Activated CD4-positive, alpha-beta T cell treated with anti-CD3 and anti-CD28 coated beads, Interleukin-2, amount 50 U/mL, for 48 hours (primary cell): ENCODE measurements around the gene FUT9.

Experiments
- DNase-seq, 2 experiments: peaks; one replicate each; pipeline ENCODE4 v3.0.0-alpha.2; 2020

Gene FUT9

DNA sequence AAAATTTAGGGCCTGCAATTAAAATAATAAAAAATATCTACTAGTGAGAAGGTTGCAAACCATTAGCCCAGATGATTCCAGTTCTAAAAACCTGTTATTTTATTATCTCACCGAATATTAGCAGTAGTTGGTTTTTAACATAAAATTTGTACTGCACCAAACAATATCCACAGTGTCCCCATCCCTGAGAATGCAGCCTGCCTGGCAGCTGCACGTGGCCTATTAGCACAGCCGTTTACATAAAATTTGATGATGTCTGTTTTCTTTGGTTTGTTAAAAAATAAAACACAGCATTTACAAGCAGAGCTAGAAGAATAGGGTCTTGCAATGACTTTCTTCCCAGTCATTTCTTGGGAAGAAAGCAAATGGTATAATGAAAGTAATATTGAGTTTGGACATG, 58.2 kb downstream of the FUT9 start:
- no peak for DNase-seq

DNA sequence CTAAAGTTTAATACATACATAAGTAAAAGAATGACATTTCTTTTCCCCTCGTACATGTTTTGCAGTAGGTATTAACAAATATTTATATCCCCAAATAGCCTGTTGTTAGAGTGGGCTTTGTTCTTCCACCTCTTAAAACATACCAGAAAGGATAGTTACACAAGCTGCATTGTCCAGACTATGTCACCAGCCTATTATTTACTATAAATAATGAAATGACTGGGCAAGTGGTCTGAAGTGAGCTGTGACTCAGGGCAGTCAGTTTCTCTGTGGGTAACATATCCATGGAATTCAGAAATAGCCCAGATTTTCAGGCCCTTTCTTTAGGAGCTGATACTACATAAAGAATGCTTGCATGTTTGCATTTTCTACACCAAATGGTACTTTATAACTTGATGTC, 60.1 kb downstream of the FUT9 start:
- DNase-seq = no peak

DNA sequence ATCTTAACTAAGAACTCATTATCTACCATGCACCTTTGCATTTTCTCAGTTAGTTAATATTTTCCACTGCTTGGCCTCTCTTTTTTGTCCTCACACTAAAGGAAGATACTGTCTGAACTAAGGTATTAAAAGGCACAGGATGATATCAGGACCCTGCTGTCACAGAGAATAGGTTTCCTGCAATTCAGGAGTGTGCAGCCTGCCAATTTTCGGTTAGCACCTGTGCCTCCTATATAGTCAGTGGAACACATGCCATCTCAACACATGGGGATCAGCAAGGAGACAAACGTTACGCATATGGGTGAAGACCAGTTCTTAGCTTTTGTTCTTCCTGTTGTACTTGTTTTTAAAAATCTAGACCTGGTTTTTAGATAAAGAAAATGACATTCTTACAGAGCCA, 71.0 kb downstream of the FUT9 start:
- no peak for DNase-seq

- no peak for DNase-seq
Observed at GRCh38 chr6:96089173-96089572, 73.4 kb downstream of the FUT9 start.

- no peak for DNase-seq
Observed at GRCh38 chr6:96094077-96094476, 78.3 kb downstream of the FUT9 start.

- no peak for DNase-seq
Observed at GRCh38 chr6:96099069-96099468, 83.3 kb downstream of the FUT9 start.

GRCh38 chr6:96101564-96101963, 85.8 kb downstream of the FUT9 start:
- DNase-seq = no peak

DNA sequence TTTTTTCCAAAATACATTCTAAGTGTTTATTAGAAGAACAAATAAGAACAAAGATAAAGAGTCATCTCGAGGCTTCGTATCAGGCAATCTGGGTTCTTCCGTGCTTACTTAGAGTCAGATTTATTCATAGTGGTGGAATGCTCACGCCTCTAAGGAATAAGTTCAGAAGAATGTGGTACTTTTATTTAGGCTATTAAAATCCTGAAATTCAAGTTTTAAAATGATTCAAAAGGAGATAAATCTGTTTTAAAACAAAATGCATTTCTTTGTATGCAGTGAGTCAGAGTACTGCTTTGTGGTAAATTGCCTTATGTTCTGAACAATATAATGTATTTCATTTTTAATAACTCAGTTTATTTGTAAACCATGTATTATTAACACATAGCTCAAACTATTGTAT, 89.1 kb downstream of the FUT9 start:
- DNase-seq = no peak

GRCh38 chr6:96110878-96111277, 95.1 kb downstream of the FUT9 start:
- no peak for DNase-seq

GRCh38 chr6:96116674-96117073, 100.9 kb downstream of the FUT9 start:
- DNase-seq = peak in 1 of 2 experiments; percentile 4

GRCh38 chr6:96124778-96125177, 109.0 kb downstream of the FUT9 start:
- DNase-seq = no peak

DNA sequence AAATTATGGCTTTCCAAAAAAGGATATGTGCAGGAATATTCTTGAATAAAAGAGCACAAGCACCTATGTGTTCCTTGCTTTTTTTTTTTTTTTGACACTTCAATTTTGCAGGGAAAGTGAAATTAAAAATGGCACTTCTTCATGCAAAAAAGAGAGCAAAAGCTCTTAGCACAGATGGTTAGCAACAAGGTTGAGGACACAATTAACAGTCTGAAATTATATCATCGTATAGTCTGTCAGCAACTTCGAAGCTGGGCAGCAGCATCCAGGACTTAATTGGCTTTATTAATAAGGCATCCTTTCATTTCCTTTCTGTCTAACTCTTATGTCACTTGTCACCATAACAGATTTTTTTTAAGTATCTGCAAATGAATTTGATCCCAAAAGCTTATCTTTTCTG, 122.6 kb downstream of the FUT9 start:
- DNase-seq = no peak

- no peak for DNase-seq
Observed at GRCh38 chr6:96142142-96142541, 126.4 kb downstream of the FUT9 start.

DNA sequence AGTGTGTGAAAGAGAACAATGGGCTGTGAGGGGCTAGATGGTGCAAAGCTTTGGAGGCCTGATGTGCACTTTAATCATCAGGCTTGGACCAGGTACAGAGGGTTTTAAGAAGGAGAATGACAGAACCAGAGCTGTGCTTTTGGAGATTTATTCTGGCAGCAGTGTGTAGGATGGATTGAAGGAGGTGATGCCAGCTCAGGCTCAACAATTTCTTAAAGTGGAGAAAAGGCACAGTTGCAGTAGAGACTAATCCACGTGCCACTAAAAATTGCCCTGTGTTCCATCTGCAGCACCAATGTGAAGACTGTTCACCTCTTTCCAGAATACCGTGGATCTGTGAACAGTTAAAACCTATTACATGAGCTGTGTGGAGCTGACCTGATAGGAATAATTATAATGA, 134.7 kb downstream of the FUT9 start:
- no peak for DNase-seq

DNA sequence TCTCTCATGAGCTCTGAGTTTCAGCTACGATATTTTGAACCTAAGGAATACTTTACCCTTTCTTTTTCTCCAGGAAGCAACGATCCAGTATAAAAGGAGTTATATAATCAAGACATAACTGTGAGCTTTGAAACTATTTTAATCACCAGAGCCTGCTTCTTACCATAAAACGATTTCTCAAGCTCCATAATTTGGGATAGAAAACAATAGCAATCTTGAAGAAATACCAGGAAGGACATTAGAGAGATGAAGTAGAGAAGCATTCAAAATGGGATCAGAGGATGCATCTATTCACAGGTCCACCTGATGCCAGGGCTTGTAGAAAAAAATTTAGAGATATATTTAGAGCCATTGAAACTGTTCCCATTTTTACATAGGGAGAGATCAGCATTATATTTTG, 135.9 kb downstream of the FUT9 start:
- no peak for DNase-seq

DNA sequence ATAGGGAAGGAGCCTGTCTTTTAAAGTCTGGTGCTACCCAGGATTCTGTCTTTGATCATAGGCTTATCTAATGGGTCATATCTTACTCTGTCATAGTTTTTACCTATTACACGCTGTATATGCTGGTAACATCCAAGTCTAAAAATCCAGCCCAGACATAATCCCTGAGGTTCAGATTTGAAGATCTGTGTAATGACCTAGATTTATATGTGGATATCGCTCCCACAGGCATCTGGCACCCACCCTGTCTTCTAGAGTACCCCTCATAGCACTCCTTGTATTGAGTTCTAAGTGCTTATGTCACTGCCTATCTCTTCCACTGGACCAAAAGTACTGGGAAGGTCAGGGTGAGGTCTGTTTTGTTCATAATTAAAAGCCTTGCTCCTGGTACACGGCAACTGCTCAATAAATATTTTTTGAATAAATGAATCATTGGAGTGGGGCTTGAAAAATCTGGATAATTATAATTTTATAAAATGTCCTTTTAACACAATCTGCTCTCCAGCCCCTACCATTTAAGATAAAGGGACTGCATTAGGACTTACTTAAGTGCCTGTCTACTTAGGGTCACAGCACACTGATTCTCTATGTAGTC, 136.4 kb downstream of the FUT9 start:
- no peak for DNase-seq

GRCh38 chr6:96153775-96154174, 138.0 kb downstream of the FUT9 start:
- no peak for DNase-seq

DNA sequence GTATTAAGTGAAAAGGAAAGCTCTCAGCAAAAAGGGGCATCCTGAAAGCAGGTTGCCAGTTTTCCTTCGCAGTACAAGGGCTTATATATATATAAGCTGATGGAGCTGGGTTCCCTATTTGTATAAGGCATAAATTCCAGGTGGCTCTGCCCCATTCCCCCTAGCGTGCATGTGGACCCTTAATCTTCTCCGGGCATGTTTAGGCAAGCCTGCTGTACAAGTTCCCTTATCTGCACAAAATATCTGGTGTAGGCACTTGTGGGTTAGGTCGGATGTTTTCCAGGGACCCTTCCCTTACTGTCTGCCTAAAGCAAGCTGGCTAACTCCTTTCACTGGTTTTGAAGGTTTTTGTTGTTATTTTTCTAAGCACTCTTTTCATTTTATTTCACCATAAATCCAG, 140.7 kb downstream of the FUT9 start:
- DNase-seq = no peak

- no peak for DNase-seq
Observed at GRCh38 chr6:96157018-96157565, 141.3 kb downstream of the FUT9 start.

DNA sequence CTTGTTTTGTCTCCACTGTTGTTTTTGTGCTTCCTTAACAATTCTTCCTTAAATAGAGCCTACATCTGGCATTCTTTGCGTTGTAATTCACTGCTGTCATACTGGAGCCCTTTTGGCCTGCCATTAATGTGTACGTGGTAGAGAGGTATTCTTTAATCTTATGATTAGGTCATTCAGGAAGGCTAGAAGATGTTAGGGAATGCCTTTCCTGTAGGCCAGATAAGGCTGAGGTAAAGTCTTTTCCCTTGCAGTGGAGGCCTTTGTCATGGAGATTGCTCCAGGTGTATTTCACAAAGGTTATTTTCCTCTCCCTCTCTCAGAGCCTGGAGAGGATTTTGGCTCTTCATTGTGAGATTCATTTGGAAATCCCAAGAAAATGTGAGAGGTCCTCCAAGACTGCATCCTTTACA, 146.9 kb downstream of the FUT9 start:
- no peak for DNase-seq

DNA sequence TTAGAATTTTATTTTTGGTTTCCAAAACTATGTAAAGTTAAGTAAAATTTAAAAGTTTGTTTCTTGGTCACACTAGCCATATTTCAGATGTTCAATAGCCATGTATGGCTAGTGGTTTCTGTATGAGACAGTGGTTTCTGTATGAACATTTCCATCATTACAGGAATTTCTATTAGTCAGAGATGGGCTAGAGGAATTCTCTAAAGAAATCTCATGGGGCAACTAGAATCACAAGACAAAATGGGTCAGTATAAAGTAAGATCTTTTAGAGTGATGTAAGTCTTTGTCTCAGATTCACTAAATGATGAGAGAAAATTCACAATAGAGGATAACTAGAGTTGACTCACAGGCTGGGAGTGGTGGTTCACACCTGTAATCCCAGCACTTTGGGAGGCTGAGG, 149.0 kb downstream of the FUT9 start:
- no peak for DNase-seq

DNA sequence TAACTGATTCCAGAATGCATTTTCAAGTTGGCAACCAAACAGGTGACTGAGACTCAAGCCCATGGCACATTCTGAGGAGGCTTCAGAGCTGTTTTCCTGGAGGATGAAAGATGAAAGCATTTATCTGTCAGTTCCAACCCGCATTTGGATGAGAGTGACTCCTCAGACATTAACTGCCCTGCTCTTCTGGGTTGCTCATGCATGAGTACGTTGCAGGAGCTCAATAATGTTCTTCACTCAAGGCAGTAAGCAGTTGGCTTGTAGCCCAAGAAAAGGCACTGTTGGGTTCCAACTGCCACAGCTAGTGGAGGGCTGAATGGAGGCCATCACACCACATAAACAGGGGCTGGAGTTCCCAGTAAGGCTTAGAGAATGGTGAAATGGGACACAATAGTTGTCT, 155.3 kb downstream of the FUT9 start:
- no peak for DNase-seq

- DNase-seq = no peak
Observed at GRCh38 chr6:96184798-96185197, 169.0 kb downstream of the FUT9 start.

DNA sequence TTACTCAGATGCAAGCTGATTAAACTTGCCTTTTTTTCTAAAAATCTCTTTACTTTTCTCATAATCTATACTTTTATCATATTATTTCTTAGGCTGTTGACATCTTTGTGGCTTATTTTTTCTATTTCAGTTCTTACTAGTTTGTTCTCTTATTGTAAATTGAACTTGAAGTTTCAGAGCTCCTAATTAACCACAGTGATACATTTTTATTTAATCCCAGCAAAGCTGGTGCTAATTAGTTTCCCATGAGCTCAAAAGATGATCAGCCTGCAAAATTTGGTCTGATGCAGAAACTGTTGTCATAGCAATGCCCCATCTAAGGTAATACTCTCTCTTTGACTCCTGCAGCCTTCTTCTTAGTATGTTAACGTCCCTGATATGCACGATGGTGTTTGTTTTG, 170.3 kb downstream of the FUT9 start:
- no peak for DNase-seq

- no peak for DNase-seq
Observed at GRCh38 chr6:96186516-96187195, 170.9 kb downstream of the FUT9 start.
